Measurements from ENCODE around the gene SUSD2.

DNA sequence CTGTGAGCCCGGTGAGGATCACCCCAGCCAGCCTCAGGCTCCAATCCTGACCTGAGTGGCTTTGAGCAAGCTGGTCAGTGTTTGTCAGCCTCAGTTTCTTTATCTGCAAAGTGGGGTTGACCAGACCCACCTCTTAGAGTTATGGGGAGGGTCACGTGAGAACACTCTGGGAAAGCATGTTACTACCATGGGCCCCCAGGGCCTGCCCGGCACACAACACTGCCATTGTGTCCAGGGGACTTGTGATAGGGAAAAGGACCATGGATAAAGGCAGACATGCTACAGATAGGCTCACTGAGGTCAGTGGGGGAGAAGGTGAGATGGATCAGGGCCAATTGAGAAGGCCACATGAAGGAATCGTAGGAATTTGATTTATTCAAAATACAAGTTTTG, 32.1 kb upstream of the SUSD2 start:
- TF ChIP-seq, protein P1, sequence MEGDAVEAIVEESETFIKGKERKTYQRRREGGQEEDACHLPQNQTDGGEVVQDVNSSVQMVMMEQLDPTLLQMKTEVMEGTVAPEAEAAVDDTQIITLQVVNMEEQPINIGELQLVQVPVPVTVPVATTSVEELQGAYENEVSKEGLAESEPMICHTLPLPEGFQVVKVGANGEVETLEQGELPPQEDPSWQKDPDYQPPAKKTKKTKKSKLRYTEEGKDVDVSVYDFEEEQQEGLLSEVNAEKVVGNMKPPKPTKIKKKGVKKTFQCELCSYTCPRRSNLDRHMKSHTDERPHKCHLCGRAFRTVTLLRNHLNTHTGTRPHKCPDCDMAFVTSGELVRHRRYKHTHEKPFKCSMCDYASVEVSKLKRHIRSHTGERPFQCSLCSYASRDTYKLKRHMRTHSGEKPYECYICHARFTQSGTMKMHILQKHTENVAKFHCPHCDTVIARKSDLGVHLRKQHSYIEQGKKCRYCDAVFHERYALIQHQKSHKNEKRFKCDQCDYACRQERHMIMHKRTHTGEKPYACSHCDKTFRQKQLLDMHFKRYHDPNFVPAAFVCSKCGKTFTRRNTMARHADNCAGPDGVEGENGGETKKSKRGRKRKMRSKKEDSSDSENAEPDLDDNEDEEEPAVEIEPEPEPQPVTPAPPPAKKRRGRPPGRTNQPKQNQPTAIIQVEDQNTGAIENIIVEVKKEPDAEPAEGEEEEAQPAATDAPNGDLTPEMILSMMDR (IDR thresholded peaks at IDR 0.05): no peak
- no peak for TF ChIP-seq POLR2A (IDR thresholded peaks at IDR 0.05)

All from Peyer's patch (tissue), 4 donors.